ENCODE results near the gene LHFPL6.

The LHFPL6 gene

GRCh38 chr13:39597838-39598237, 5.2 kb downstream of the LHFPL6 start:
- Histone ChIP-seq H3K27ac (ENCODE audit: poor library complexity, severe bottlenecking) (no peak overlapping the region), H3K9me3 (ENCODE audit: severe bottlenecking) (no peaks in the 10 kb centered on the region), H3K36me3 (ENCODE audit: low read depth) (0 out of 2 replicates have a peak, but pooled peaks cover 9% of the 10 kb centered on the region), H3K27me3 (ENCODE audit: insufficient read depth, poor library complexity, severe bottlenecking) (no peaks in the 10 kb centered on the region), H3K4me1 (ENCODE audit: insufficient read depth, poor library complexity, severe bottlenecking) (peaks cover 21% of the 10 kb centered on the region), H3K4me3 (ENCODE audit: severe bottlenecking) (no peak overlapping the region)
- no peak for DNase-seq (ENCODE audit: low spot score)
- ATAC-seq (ENCODE audit: low read depth), result no peak
- no peak for TF ChIP-seq CTCF (IDR thresholded peaks at IDR 0.05; ENCODE audit: poor library complexity, severe bottlenecking)

- no peak overlapping the region for H3K27ac ChIP-seq (ENCODE audit: poor library complexity, severe bottlenecking)
- no peaks in the 10 kb centered on the region for H3K9me3 ChIP-seq (ENCODE audit: severe bottlenecking)
- H3K27me3 ChIP-seq (ENCODE audit: insufficient read depth, poor library complexity, severe bottlenecking), result no peaks in the 10 kb centered on the region
- 0 out of 2 replicates have a peak, but pooled peaks cover 9% of the 10 kb centered on the region for H3K36me3 ChIP-seq (ENCODE audit: low read depth)
- ATAC-seq (ENCODE audit: low read depth) (no peak), DNase-seq (ENCODE audit: low spot score) (no peak)
- no peak for TF ChIP-seq CTCF (IDR thresholded peaks at IDR 0.05; ENCODE audit: poor library complexity, severe bottlenecking)
- no peak overlapping the region for H3K4me3 ChIP-seq (ENCODE audit: severe bottlenecking)
- H3K4me1 ChIP-seq (ENCODE audit: insufficient read depth, poor library complexity, severe bottlenecking), result peaks cover 18% of the 10 kb centered on the region
Measured at GRCh38 chr13:39596685-39597084, 6.3 kb downstream of the LHFPL6 start.

GRCh38 chr13:39596176-39596575, 6.8 kb downstream of the LHFPL6 start:
- peaks cover 15% of the 10 kb centered on the region for H3K4me1 ChIP-seq (ENCODE audit: insufficient read depth, poor library complexity, severe bottlenecking)
- H3K36me3 ChIP-seq (ENCODE audit: low read depth), result 0 out of 2 replicates have a peak, but pooled peaks cover 9% of the 10 kb centered on the region
- DNase-seq (ENCODE audit: low spot score) (no peak), ATAC-seq (ENCODE audit: low read depth) (no peak)
- H3K4me3 ChIP-seq (ENCODE audit: severe bottlenecking), result no peak overlapping the region
- no peaks in the 10 kb centered on the region for H3K27me3 ChIP-seq (ENCODE audit: insufficient read depth, poor library complexity, severe bottlenecking)
- no peak overlapping the region for H3K27ac ChIP-seq (ENCODE audit: poor library complexity, severe bottlenecking)
- no peak for TF ChIP-seq CTCF (IDR thresholded peaks at IDR 0.05; ENCODE audit: poor library complexity, severe bottlenecking)
- H3K9me3 ChIP-seq (ENCODE audit: severe bottlenecking), result no peaks in the 10 kb centered on the region

GRCh38 chr13:39590466-39591036, 12.4 kb downstream of the LHFPL6 start:
- Histone ChIP-seq H3K9me3 (ENCODE audit: severe bottlenecking) (no peaks in the 10 kb centered on the region), H3K27me3 (ENCODE audit: insufficient read depth, poor library complexity, severe bottlenecking) (no peaks in the 10 kb centered on the region), H3K4me1 (ENCODE audit: insufficient read depth, poor library complexity, severe bottlenecking) (peaks cover 2% of the 10 kb centered on the region), H3K36me3 (ENCODE audit: low read depth) (0 out of 2 replicates have a peak, but pooled peaks cover 4% of the 10 kb centered on the region), H3K4me3 (ENCODE audit: severe bottlenecking) (no peak overlapping the region), H3K27ac (ENCODE audit: poor library complexity, severe bottlenecking) (no peak overlapping the region)
- no peak for DNase-seq (ENCODE audit: low spot score)
- TF ChIP-seq CTCF (IDR thresholded peaks at IDR 0.05; ENCODE audit: poor library complexity, severe bottlenecking), result no peak
- ATAC-seq (ENCODE audit: low read depth), result no peak

- H3K9me3 ChIP-seq (ENCODE audit: severe bottlenecking), result no peaks in the 10 kb centered on the region
- H3K27ac ChIP-seq (ENCODE audit: poor library complexity, severe bottlenecking), result no peak overlapping the region
- H3K4me1 ChIP-seq (ENCODE audit: insufficient read depth, poor library complexity, severe bottlenecking), result peaks cover 3% of the 10 kb centered on the region
- no peaks in the 10 kb centered on the region for H3K27me3 ChIP-seq (ENCODE audit: insufficient read depth, poor library complexity, severe bottlenecking)
- DNase-seq (ENCODE audit: low spot score) (no peak), ATAC-seq (ENCODE audit: low read depth) (no peak)
- no peak for TF ChIP-seq CTCF (IDR thresholded peaks at IDR 0.05; ENCODE audit: poor library complexity, severe bottlenecking)
- H3K4me3 ChIP-seq (ENCODE audit: severe bottlenecking), result no peak overlapping the region
- H3K36me3 ChIP-seq (ENCODE audit: low read depth), result no peaks in the 10 kb centered on the region
Measured at GRCh38 chr13:39588384-39588783, 14.6 kb downstream of the LHFPL6 start.
